Loucy (cell line): ENCODE data around the gene AKAP13.

Source experiments
- EZH2phosphoT487 ChIP-seq: fragments of 200-600 bp; IDR thresholded peaks from 2 replicates; pipeline ENCODE4 v1.6.1; 2018; ENCODE audit warnings: antibody characterized with exemption, mild to moderate bottlenecking, moderate library complexity, borderline replicate concordance
- TF ChIP-seq, protein P1 (sequence below): fragments of 200-600 bp; sonication (generic); conservative IDR thresholded peaks from 2 replicates; pipeline ENCODE4 v1.5.1; 2014; ENCODE audit warnings: mild to moderate bottlenecking, antibody characterized with exemption, low read length

DNA sequence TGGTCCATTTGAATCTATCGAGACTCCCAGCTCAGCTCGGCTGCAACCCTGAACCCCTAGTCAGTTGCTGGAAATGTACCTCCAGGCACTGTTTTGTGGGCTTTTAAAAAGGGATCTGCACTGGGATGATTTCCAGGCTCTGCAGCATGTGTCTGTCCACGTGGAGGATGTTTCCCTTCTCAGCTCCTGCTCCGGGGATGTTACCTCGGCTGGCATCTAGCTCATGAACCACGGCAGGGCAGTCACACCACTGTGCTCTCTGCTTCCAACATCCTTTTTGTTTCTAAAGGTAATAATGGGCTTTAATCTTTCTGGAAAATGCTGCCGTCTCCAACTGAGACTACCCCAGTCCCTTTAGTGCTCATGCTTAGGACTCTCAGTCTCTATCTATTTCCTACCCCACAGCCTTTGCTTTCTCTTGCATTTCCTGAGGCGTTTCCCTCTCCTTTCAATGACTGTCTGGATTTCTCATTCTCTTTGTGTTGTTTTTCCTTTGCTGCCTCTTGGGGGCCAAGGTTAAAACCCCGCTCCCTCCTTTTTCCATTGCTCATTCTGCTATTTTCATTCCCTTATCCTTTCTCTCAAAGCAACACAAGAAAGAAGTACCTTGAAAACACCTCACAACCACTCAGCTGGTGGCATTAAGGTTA lies 42.9 kb upstream of the AKAP13 start:
- TF ChIP-seq, protein P1, sequence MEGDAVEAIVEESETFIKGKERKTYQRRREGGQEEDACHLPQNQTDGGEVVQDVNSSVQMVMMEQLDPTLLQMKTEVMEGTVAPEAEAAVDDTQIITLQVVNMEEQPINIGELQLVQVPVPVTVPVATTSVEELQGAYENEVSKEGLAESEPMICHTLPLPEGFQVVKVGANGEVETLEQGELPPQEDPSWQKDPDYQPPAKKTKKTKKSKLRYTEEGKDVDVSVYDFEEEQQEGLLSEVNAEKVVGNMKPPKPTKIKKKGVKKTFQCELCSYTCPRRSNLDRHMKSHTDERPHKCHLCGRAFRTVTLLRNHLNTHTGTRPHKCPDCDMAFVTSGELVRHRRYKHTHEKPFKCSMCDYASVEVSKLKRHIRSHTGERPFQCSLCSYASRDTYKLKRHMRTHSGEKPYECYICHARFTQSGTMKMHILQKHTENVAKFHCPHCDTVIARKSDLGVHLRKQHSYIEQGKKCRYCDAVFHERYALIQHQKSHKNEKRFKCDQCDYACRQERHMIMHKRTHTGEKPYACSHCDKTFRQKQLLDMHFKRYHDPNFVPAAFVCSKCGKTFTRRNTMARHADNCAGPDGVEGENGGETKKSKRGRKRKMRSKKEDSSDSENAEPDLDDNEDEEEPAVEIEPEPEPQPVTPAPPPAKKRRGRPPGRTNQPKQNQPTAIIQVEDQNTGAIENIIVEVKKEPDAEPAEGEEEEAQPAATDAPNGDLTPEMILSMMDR, result no peak
- TF ChIP-seq EZH2phosphoT487, result no peak
